ENCODE results near the gene CLIC3. TPM values are rescaled to one million over a fixed set of nuclear protein-coding genes. Genes with fewer than 3 reads are reported as not detected.

The CLIC3 gene
- total RNA-seq, 1 experiment from 2014 or later: 6.2 TPM

DNA sequence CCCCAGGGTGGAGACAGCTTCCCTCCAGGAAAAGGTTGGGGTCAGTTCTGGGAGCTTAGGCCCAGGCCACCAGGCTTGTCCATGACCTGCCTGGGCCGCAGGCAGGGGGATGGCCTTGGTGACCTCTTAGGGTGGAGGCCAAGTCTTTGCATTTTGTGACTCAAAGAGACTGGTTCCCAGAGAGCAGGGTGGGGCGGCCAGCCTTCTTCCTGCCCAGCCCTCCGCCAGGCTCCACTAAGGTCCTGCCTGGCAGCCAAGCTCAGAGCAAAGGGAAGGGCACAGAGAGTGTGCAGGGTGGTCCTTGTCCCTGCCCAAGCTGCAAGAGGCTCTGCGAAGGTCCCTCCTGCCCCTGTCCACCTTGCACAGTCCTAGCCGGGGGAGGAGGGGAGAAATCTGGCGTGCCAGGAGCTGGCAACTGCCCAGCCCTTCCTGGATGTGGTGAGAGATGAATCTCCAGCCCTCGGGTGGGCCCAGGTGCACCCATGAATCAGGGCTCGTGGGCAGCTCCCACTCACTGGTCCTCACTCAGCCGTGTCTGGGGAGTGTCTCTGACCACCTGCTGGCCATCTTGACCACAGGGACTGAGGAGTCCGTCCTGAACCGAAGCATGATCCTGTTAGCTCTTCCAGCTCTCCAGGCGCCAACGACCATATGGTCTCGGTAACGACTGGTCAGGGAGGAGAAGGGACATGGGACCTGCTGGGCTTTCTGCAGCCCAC is 21.4 kb downstream of the CLIC3 start:
- TF ChIP-seq, protein P1, sequence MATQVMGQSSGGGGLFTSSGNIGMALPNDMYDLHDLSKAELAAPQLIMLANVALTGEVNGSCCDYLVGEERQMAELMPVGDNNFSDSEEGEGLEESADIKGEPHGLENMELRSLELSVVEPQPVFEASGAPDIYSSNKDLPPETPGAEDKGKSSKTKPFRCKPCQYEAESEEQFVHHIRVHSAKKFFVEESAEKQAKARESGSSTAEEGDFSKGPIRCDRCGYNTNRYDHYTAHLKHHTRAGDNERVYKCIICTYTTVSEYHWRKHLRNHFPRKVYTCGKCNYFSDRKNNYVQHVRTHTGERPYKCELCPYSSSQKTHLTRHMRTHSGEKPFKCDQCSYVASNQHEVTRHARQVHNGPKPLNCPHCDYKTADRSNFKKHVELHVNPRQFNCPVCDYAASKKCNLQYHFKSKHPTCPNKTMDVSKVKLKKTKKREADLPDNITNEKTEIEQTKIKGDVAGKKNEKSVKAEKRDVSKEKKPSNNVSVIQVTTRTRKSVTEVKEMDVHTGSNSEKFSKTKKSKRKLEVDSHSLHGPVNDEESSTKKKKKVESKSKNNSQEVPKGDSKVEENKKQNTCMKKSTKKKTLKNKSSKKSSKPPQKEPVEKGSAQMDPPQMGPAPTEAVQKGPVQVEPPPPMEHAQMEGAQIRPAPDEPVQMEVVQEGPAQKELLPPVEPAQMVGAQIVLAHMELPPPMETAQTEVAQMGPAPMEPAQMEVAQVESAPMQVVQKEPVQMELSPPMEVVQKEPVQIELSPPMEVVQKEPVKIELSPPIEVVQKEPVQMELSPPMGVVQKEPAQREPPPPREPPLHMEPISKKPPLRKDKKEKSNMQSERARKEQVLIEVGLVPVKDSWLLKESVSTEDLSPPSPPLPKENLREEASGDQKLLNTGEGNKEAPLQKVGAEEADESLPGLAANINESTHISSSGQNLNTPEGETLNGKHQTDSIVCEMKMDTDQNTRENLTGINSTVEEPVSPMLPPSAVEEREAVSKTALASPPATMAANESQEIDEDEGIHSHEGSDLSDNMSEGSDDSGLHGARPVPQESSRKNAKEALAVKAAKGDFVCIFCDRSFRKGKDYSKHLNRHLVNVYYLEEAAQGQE (IDR thresholded peaks at IDR 0.05; ENCODE audit: insufficient read depth in 1 of 2, low read depth in 2 of 2, low read length in 1 of 2): no peak
- TF ChIP-seq POLR2AphosphoS5 (IDR thresholded peaks at IDR 0.05; ENCODE audit: low read depth, low read length) (no peak), SIN3A (IDR thresholded peaks at IDR 0.05; ENCODE audit: borderline replicate concordance, insufficient read depth, low read depth, low read length) (no peak), TCF7L2 (IDR thresholded peaks at IDR 0.05; ENCODE audit: low read depth, low read length) (no peak)
- TF ChIP-seq, protein P2, sequence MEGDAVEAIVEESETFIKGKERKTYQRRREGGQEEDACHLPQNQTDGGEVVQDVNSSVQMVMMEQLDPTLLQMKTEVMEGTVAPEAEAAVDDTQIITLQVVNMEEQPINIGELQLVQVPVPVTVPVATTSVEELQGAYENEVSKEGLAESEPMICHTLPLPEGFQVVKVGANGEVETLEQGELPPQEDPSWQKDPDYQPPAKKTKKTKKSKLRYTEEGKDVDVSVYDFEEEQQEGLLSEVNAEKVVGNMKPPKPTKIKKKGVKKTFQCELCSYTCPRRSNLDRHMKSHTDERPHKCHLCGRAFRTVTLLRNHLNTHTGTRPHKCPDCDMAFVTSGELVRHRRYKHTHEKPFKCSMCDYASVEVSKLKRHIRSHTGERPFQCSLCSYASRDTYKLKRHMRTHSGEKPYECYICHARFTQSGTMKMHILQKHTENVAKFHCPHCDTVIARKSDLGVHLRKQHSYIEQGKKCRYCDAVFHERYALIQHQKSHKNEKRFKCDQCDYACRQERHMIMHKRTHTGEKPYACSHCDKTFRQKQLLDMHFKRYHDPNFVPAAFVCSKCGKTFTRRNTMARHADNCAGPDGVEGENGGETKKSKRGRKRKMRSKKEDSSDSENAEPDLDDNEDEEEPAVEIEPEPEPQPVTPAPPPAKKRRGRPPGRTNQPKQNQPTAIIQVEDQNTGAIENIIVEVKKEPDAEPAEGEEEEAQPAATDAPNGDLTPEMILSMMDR (IDR thresholded peaks at IDR 0.05): no peak
- intact Hi-C loops (cut with micrococcal nuclease; ENCODE audit: unreplicated experiment): no loop called here
- no TSS peak for BruUV-seq (replicated peaks)

DNA sequence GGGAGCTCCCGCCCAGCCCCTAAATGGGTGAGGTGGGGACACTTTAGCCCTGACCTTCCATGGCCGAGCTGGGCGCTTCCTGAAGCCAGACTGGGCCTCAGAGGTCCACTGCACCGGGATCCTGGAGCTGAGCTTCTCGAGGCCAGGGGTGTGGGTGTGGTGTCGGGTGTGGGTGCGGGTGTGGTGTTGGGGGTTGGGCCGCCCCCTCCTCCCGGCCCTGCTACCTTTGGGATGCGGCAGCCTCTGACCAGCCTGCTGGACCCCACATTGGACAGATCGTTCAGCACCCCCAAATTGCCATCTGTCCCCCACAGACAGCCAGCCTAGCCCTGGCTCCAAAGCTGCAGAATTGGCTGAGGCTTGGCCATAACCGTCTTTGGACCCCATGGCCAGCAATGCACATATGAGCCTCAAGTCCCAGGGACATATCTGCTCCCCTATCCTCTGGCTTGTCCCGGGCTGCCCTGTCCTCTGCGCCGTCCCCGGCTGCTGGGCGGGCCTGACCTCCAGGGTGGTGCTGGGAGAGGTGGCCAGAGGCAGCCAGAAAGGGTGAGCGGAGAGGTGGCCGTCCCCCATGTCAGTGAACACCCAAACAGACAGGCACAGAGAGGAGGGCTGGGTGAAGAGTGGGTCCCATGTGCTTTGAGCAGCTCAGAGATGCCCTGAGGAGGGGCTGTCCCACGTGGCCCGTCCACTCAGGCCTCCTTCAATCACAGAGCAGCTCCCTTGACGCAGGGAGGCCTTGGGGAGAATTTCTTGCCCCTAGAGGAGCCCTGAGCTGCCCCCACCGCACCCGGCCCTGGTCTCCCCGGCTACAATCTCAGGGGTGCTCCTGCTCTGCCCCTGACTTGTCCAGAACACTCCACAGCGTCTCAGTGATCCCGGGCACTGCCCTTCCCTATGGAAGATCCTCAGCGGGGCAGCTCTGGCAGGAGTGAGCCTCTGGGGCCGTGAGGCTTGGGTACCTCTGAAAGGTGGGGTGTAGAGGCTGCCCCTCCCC is 22.4 kb downstream of the CLIC3 start:
- no TSS peak for BruUV-seq (replicated peaks)
- in situ Hi-C loops (cut with HindIII; ENCODE audit: low pct_unique_long_range_greater_than_20kb, low sequenced_read_pairs) (no loop called here), intact Hi-C loops (cut with micrococcal nuclease; ENCODE audit: unreplicated experiment) (no loop called here)
- ChIA-PET POLR2A (no interaction called here), CTCF (no interaction called here)
- Histone ChIP-seq H3K27me3 (ENCODE audit: control insufficient read depth, insufficient read depth, low read length) (no peaks in the 10 kb centered on the region), H3K4me1 (ENCODE audit: control insufficient read depth, insufficient read depth, low read length) (no peaks in the 10 kb centered on the region), H3K9me3 (ENCODE audit: control insufficient read depth, insufficient read depth, low read depth, low read length) (no peaks in the 10 kb centered on the region), H3K27ac (ENCODE audit: low read length) (no peak overlapping the region), H3K36me3 (ENCODE audit: control insufficient read depth, insufficient read depth, low read length) (no peaks in the 10 kb centered on the region), H3K4me3 (ENCODE audit: low read depth in 2 of 2, low read length in 2 of 2) (no peak overlapping the region)
- TF ChIP-seq, protein P2 (IDR thresholded peaks at IDR 0.05): no peak
- no peak for TF ChIP-seq POLR2AphosphoS5 (IDR thresholded peaks at IDR 0.05; ENCODE audit: low read depth, low read length)
- TF ChIP-seq, protein P1 (IDR thresholded peaks at IDR 0.05; ENCODE audit: insufficient read depth in 1 of 2, low read depth in 2 of 2, low read length in 1 of 2): no peak
- TF ChIP-seq SIN3A (IDR thresholded peaks at IDR 0.05; ENCODE audit: borderline replicate concordance, insufficient read depth, low read depth, low read length): no peak
- TF ChIP-seq TCF7L2 (IDR thresholded peaks at IDR 0.05; ENCODE audit: low read depth, low read length): no peak
- no peak for DNase-seq (ENCODE audit: low read depth, low spot score)
- ATAC-seq: no peak

More for the DNA sequence above, 21.4 kb downstream of the CLIC3 start:
- Histone ChIP-seq H3K9me3 (ENCODE audit: control insufficient read depth, insufficient read depth, low read depth, low read length) (no peaks in the 10 kb centered on the region), H3K27ac (ENCODE audit: low read length) (no peak overlapping the region), H3K27me3 (ENCODE audit: control insufficient read depth, insufficient read depth, low read length) (no peaks in the 10 kb centered on the region), H3K4me3 (ENCODE audit: low read depth in 2 of 2, low read length in 2 of 2) (no peak overlapping the region), H3K4me1 (ENCODE audit: control insufficient read depth, insufficient read depth, low read length) (no peaks in the 10 kb centered on the region), H3K36me3 (ENCODE audit: control insufficient read depth, insufficient read depth, low read length) (no peaks in the 10 kb centered on the region)
- CTCF ChIA-PET: no interaction called here
- no peak for DNase-seq (ENCODE audit: low read depth, low spot score)
- ATAC-seq: no peak
- POLR2A ChIA-PET: no interaction called here
- in situ Hi-C loops (cut with HindIII; ENCODE audit: low pct_unique_long_range_greater_than_20kb, low sequenced_read_pairs): no loop called here
